Measurements from ENCODE around the gene TMEM258. TPM values are rescaled to one million over a fixed set of nuclear protein-coding genes. Genes with fewer than 3 reads are reported as not detected.

The TMEM258 gene
- total and polyA plus RNA-seq, 10 donors: 52.4 to 185 (median 80.0) TPM

DNA sequence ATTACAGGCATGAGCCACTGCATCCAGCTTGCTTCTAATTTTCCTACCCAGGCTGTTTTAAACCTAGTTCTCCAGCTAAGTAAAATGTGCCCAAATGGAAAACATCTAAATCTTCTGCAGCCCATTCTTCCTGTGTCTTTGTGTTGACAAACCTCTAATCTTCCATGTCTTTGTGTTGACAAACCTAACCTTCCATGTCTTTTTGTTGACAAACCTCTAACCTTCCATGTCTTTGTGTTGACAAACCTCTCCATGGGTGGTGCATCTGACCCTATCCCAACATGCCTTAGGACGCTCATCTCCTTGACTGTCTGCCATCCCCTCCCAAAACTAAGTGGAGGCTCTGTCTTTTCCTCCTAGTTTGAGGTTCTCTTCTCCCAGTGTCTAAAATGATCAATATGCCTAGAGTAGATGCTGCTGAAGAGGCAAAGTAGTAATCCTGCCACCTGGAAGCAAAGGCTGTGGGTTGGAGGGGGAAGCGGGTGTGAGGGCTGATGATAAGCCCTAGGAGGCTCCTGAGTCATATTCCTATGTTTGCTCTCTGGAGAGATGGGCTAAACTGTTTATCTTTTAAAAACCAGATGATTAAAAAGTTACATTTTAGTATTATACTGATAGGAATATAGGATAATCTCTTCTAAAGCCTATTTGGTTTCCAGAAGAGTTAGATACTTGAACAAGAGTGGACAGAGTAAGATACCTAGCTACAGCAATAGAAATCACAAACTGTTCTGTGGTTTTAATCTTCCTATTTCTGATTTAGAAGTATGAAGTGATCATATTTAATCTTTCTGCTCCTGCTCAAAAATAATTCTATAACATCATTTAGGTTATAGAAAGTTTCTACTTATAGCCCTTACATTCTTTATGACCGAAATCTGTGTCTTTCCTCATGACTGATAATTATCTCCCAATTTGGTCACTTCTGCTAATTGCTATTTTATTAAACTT lies 8.2 kb upstream of the TMEM258 start:
- TF ChIP-seq, protein P1, sequence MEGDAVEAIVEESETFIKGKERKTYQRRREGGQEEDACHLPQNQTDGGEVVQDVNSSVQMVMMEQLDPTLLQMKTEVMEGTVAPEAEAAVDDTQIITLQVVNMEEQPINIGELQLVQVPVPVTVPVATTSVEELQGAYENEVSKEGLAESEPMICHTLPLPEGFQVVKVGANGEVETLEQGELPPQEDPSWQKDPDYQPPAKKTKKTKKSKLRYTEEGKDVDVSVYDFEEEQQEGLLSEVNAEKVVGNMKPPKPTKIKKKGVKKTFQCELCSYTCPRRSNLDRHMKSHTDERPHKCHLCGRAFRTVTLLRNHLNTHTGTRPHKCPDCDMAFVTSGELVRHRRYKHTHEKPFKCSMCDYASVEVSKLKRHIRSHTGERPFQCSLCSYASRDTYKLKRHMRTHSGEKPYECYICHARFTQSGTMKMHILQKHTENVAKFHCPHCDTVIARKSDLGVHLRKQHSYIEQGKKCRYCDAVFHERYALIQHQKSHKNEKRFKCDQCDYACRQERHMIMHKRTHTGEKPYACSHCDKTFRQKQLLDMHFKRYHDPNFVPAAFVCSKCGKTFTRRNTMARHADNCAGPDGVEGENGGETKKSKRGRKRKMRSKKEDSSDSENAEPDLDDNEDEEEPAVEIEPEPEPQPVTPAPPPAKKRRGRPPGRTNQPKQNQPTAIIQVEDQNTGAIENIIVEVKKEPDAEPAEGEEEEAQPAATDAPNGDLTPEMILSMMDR (IDR thresholded peaks at IDR 0.05 in 8 of 11, conservative IDR thresholded peaks at IDR 0.05 in 3 of 11): no peak
- TF ChIP-seq POLR2AphosphoS5 (IDR thresholded peaks at IDR 0.05) (no peak), POLR2A (IDR thresholded peaks at IDR 0.05) (no peak)
- Histone ChIP-seq H3K9me3 (no peaks in the 10 kb centered on the region), H3K36me3 (peaks cover 0 to 64% (median 16%) of the 10 kb centered on the region in 6 donors), H3K27me3 (replicated peaks in 1 of 7) (no peaks in the 10 kb centered on the region), H3K27ac (no peak overlapping the region), H3K4me1 (peaks cover 0 to 22% (median 7%) of the 10 kb centered on the region in 6 donors), H3K4me3 (no peak overlapping the region)
- intact Hi-C loops (cut with DNase I; ENCODE audit: low total_unique reads): no loop called here
- no peak for DNase-seq
- WGBS, 5 donors: 78 to 93% (median 91%) methylated on average over 3 of the region's 3 CpGs

DNA sequence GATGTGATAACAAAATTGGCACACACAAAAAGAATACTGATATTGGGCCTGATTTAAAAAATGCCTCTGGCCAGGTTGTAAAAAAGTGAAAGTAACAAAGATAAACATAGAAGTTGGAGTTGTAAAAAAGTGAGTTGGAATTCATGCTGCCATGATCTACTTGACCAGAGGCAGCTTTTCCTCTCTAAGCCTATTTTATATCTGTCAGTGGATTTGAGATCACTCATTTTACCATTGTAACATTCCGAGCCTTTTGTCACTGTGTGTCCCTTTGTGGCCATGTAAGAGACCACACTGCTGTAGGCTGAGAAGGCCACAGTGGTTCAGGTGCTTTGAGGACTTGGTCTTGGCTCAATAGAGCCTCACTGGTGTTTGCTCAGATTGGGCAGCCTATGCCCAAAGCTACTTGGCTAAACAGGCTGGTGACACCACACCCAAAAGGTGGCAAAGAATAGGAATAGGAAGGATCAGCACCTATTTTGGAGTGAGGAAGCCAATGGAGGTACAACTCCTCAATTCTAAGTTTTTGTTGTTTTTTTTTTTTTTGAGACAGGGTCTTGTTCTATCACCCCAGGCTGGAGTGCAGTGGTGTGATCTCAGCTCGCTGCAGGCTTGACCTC lies 7.4 kb upstream of the TMEM258 start:
- peaks cover 0 to 23% (median 7%) of the 10 kb centered on the region in 6 donors for H3K4me1 ChIP-seq
- peaks cover 0 to 61% (median 16%) of the 10 kb centered on the region in 6 donors for H3K36me3 ChIP-seq
- H3K27ac ChIP-seq: peak overlapping the region in 1 of 8 donors; percentile 14
- DNase-seq: no peak
- H3K27me3 ChIP-seq (replicated peaks in 1 of 7): no peaks in the 10 kb centered on the region
- TF ChIP-seq POLR2AphosphoS5 (IDR thresholded peaks at IDR 0.05) (no peak), POLR2A (IDR thresholded peaks at IDR 0.05) (no peak)
- TF ChIP-seq, protein P1 (IDR thresholded peaks at IDR 0.05 in 8 of 11, conservative IDR thresholded peaks at IDR 0.05 in 3 of 11): no peak
- intact Hi-C loops (cut with DNase I; ENCODE audit: low total_unique reads): loop anchor here (5.0 to 10.0 kb wide), 3 partner anchors 95 to 308 kb away; partner anchors contain the start of gene FADS3
- no peaks in the 10 kb centered on the region for H3K9me3 ChIP-seq
- WGBS, 5 donors: 90 to 93% (median 93%) methylated on average over 2 of the region's 2 CpGs
- H3K4me3 ChIP-seq: no peak overlapping the region

DNA sequence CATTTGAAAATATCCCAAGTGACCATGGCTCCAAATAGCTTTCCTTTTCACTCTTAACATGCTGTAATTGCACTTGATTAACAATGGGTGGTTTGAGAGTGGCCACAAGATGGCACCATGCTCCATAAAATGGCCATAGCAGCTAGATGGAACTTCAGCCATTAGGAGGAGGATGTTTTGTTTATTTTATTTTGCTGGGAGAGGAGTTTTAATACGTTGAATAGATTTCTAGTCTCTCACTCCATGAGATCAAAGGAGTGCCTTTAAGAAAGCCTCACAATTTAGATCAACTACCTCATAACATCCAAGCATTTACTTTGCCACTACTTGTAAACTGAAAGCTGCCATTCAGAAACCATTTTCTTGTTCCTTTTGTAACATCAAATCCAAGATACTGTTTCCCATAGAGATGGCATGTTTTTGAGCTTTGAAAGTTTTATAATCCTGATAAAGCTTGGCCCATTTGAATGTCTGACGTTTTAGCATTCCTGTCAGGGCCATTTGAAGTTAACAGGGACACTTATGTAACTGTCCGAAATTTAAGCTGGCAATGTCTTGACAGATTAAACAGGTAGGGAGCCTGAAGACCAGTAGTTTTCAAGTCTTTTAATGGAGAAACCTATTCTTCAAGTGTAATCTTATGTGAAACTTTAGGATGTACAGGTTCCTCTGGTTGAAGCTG lies 5.0 kb upstream of the TMEM258 start:
- H3K36me3 ChIP-seq: peaks cover 0 to 38% (median 8%) of the 10 kb centered on the region in 6 donors
- no peaks in the 10 kb centered on the region for H3K9me3 ChIP-seq
- peak; percentile 76 for DNase-seq
- peaks cover 4 to 43% (median 20%) of the 10 kb centered on the region in 6 donors for H3K4me1 ChIP-seq
- TF ChIP-seq POLR2A (IDR thresholded peaks at IDR 0.05): no peak
- TF ChIP-seq, protein P1 (IDR thresholded peaks at IDR 0.05 in 8 of 11, conservative IDR thresholded peaks at IDR 0.05 in 3 of 11): peak; percentile 77 to 93 (median 85)
- no peak for TF ChIP-seq POLR2AphosphoS5 (IDR thresholded peaks at IDR 0.05)
- no peak overlapping the region for H3K4me3 ChIP-seq
- no peaks in the 10 kb centered on the region for H3K27me3 ChIP-seq (replicated peaks in 1 of 7)
- WGBS, 5 donors: 36 to 55% (median 51%) methylated on average over 3 of the region's 3 CpGs
- H3K27ac ChIP-seq: peak overlapping the region in 1 of 8 donors; percentile 18
- intact Hi-C loops (cut with DNase I; ENCODE audit: low total_unique reads): loop anchor here (5.0 to 10.0 kb wide), 3 partner anchors 97 to 310 kb away; partner anchors contain the start of gene FADS3
